Ascending aorta (tissue), 2 donors: ENCODE measurements around the gene TRAF3. TPM values are rescaled to one million over a fixed set of nuclear protein-coding genes. Genes with fewer than 3 reads are reported as not detected.

Source experiments
- DNase-seq, 2 donors: peaks; one replicate each; pipeline ENCODE4 v3.0.0-alpha.2; 2019; ENCODE audit warnings: low spot score in 2 of 2
- H3K27ac ChIP-seq, 2 donors: fragments of 200-600 bp; sonication (generic); one replicate each; pipeline ENCODE4 v1.5.1; 2016 to 2017; ENCODE audit warnings: mild to moderate bottlenecking in 1 of 2
- H3K27me3 ChIP-seq: fragments of 200-600 bp; sonication (generic); one replicate; pipeline ENCODE4 v1.5.1; 2017
- H3K36me3 ChIP-seq, 2 donors: fragments of 200-600 bp; sonication (generic); one replicate each; pipeline ENCODE4 v1.5.1; 2016
- H3K4me1 ChIP-seq, 2 donors: fragments of 200-600 bp; sonication (generic); one replicate each; pipeline ENCODE4 v1.5.1; 2016 to 2017; ENCODE audit warnings: mild to moderate bottlenecking in 1 of 2
- H3K4me3 ChIP-seq, 2 donors: fragments of 200-600 bp; sonication (generic); one replicate each; pipeline ENCODE4 v1.5.1; 2016 to 2017; ENCODE audit warnings: mild to moderate bottlenecking in 1 of 2
- H3K9me3 ChIP-seq, 2 donors: fragments of 200-600 bp; sonication (generic); one replicate each; pipeline ENCODE4 v1.5.1; 2016
- intact Hi-C: fragments of 100-400 bp; cut with DNase I; formaldehyde crosslinking; loops from one replicate; pipeline ENCODE4 v1.15.1; 2023
- total RNA-seq: library from RNA; depleted of rRNA; stranded (reverse); fragments of >200 nt; gene quantifications from one replicate; pipeline ENCODE4 v1.1.0, GENCODE V29; 2016
- TF ChIP-seq, protein P1 (sequence below), 3 experiments: fragments of 200-600 bp in 2 of 3; fragments of 450-650 bp in 1 of 3; sonication (generic) in 2 of 3; IDR thresholded peaks; one replicate each; pipeline ENCODE4 v1.5.1; 2016 to 2019; ENCODE audit warnings: antibody characterized with exemption in 3 of 3, mild to moderate bottlenecking in 1 of 3, moderate library complexity in 1 of 3

The TRAF3 gene
- total RNA-seq, 1 donor from 2014 or later, result 12.2 TPM

DNA sequence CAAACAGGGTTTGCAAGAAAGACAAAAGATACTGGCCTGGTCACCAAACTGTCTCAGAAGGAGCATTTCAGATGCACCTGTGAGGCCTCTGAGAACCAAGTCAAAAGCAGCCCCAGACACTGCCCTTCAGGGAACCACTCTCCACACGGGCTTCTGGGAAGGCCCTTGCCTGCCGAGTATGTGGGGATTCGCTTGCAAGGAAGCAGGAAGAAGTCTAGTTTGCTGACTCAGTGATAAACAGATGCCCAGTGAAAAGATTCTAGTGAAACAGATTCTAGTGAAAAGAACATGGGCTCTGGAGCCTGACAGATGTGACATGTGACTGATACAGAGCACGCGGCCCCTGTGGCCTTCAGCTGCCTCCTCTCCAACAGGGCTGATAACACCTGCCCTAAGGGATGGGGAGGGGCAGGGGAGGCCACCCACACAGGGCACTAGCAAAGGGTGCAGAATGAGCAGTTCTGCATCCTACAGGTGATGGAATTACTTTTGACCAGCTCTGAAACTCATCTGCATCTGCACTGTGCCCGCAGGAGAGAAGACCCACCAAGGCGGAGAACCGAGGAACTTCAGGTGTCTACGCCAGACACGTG, 164.3 kb downstream of the TRAF3 start:
- H3K36me3 ChIP-seq, result peaks cover 87 to 99% of the 10 kb centered on the region in 2 donors
- no peak for DNase-seq
- TF ChIP-seq, protein P1, sequence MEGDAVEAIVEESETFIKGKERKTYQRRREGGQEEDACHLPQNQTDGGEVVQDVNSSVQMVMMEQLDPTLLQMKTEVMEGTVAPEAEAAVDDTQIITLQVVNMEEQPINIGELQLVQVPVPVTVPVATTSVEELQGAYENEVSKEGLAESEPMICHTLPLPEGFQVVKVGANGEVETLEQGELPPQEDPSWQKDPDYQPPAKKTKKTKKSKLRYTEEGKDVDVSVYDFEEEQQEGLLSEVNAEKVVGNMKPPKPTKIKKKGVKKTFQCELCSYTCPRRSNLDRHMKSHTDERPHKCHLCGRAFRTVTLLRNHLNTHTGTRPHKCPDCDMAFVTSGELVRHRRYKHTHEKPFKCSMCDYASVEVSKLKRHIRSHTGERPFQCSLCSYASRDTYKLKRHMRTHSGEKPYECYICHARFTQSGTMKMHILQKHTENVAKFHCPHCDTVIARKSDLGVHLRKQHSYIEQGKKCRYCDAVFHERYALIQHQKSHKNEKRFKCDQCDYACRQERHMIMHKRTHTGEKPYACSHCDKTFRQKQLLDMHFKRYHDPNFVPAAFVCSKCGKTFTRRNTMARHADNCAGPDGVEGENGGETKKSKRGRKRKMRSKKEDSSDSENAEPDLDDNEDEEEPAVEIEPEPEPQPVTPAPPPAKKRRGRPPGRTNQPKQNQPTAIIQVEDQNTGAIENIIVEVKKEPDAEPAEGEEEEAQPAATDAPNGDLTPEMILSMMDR (IDR thresholded peaks at IDR 0.05), result no peak
- H3K27me3 ChIP-seq, result no peaks in the 10 kb centered on the region
- no peak overlapping the region for H3K27ac ChIP-seq
- intact Hi-C loops, result no loop called here
- H3K4me1 ChIP-seq, result no peaks in the 10 kb centered on the region
- no peak overlapping the region for H3K4me3 ChIP-seq
- H3K9me3 ChIP-seq, result no peaks in the 10 kb centered on the region

DNA sequence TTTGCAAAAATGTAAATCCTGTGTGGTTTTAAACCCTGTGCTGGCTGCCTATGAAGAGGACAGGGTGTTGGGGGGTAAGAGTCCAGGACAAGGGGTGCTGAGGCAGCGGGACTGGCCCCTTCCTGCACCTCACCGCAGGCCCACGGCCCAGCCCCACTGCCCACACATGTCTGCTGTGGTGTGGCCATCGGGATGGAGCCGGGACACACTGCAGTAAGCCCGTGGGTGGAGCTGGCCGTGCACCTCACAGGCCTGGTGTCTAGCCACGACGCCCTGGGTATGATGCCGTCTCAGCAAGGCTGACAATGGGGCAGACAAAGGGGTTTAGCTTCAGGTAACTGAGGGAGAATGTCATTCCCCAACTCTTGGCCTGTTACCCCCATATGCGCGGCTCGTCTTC, 164.8 kb downstream of the TRAF3 start:
- H3K36me3 ChIP-seq, result peaks cover 92 to 99% of the 10 kb centered on the region in 2 donors
- H3K4me3 ChIP-seq, result no peak overlapping the region
- no peaks in the 10 kb centered on the region for H3K4me1 ChIP-seq
- TF ChIP-seq, protein P1 (IDR thresholded peaks at IDR 0.05), result no peak
- H3K9me3 ChIP-seq, result no peaks in the 10 kb centered on the region
- no peaks in the 10 kb centered on the region for H3K27me3 ChIP-seq
- no peak overlapping the region for H3K27ac ChIP-seq
- DNase-seq, result no peak
- intact Hi-C loops, result no loop called here

DNA sequence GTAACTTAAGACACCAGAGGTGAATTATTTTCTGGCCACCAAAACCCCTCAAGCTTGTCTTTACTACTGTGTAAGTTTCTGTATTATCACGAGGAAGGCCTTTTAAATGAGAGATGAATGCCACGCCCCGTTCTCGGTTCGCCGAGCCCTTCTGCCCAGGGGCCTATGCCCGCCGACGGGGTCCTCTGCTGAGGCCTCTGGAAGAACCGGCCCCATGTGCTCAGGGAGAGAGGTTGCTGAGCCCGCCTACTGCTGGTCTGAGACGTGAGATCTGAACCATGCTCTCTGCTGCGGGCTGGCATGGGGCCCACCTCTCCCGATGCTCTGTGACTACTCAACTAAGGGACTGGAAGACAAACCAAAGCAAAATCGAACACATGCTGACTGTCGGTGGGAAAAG, 166.2 kb downstream of the TRAF3 start:
- TF ChIP-seq, protein P1 (IDR thresholded peaks at IDR 0.05), result no peak
- DNase-seq, result no peak
- Histone ChIP-seq H3K4me3 (no peak overlapping the region), H3K27me3 (no peaks in the 10 kb centered on the region), H3K36me3 (peaks cover 87 to 93% of the 10 kb centered on the region in 2 donors), H3K9me3 (no peaks in the 10 kb centered on the region), H3K4me1 (no peaks in the 10 kb centered on the region), H3K27ac (no peak overlapping the region)
- intact Hi-C loops, result no loop called here

DNA sequence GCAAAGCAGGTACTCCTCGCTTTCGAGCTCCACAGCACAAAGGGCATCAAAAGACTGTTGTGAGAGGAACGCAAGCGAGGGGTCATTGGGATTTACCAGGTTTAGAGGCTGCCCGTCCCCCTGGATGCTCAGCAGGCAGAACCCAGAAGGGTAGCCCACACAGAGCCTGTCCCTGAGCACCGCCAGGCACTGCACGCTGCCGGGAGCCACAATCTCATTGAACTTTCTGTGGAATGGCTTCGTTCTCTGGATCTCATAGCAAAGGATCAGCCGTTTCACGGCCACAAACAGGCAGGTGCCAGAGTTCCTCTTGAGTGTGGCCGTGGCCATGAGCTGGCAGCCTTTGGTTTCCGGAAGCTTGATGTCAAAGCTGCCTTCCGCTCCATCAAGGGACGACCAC, 166.7 kb downstream of the TRAF3 start:
- H3K36me3 ChIP-seq, result peaks cover 89 to 94% of the 10 kb centered on the region in 2 donors
- no peak for DNase-seq
- no peaks in the 10 kb centered on the region for H3K4me1 ChIP-seq
- no peak overlapping the region for H3K4me3 ChIP-seq
- TF ChIP-seq, protein P1 (IDR thresholded peaks at IDR 0.05), result no peak
- intact Hi-C loops, result no loop called here
- no peak overlapping the region for H3K27ac ChIP-seq
- H3K9me3 ChIP-seq, result no peaks in the 10 kb centered on the region
- H3K27me3 ChIP-seq, result no peaks in the 10 kb centered on the region

DNA sequence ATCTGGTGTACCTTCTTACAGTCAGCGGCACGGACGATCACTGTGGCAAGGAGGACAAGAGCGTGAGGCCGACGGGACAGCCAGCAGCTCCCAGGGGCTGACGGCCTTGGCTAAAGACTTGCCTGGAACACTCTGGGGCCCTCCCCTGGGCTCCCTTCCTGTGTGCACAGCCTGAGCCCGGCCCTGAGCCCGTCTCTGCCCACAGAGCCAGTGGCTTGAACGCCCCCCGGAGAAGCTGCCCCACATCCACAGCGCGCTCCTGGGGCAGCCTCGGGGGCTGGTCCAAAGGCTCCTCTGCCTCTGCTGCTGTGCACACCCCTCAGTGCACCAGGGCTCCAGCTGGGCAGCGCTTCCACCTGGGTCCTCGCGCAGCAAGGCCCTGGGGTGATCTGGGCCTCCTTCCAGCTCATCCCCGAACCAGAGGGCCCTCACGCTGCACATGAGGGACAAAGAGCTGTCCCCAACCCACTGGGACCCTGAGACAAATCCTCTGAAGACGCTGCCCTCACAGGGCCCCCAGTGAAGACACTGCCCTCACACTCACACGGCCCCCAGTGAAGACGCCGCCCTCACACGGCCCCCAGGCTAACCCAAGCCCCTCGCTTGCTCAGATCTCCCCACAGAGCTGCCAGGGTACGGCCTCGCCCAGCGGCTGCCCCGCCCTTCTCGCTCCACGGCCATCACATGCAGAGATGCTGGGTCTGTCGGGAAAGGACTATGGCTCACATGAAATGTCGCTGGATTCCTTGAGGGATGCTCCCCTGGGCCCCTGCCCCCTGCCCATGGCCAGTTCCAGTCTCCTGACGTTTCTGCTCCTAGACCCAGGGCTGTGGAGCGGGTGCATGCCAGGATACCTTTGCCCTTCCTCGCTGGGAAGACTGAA, 167.4 kb downstream of the TRAF3 start:
- TF ChIP-seq, protein P1 (IDR thresholded peaks at IDR 0.05), result no peak
- Histone ChIP-seq H3K27ac (no peak overlapping the region), H3K4me1 (peaks cover 1 to 3% of the 10 kb centered on the region in 2 donors), H3K36me3 (peaks cover 89 to 94% of the 10 kb centered on the region in 2 donors), H3K27me3 (no peaks in the 10 kb centered on the region), H3K9me3 (no peaks in the 10 kb centered on the region), H3K4me3 (no peak overlapping the region)
- intact Hi-C loops, result no loop called here
- no peak for DNase-seq
